HG02885 (cell line): ENCODE data around the gene PROP1.
"Not testable (repeated sequence)": the region's sequence is repeated elsewhere in the genome, so short reads cannot be mapped to it uniquely, and the experiment has no call there.

Experiments used
- ATAC-seq: cut with Tn5 transposase; IDR thresholded peaks from one replicate; pipeline ENCODE4 v1.9.1; 2021; ENCODE audit warnings: mild to moderate bottlenecking; ENCODE audit not compliant: unreplicated experiment, poor library complexity

Gene PROP1

DNA sequence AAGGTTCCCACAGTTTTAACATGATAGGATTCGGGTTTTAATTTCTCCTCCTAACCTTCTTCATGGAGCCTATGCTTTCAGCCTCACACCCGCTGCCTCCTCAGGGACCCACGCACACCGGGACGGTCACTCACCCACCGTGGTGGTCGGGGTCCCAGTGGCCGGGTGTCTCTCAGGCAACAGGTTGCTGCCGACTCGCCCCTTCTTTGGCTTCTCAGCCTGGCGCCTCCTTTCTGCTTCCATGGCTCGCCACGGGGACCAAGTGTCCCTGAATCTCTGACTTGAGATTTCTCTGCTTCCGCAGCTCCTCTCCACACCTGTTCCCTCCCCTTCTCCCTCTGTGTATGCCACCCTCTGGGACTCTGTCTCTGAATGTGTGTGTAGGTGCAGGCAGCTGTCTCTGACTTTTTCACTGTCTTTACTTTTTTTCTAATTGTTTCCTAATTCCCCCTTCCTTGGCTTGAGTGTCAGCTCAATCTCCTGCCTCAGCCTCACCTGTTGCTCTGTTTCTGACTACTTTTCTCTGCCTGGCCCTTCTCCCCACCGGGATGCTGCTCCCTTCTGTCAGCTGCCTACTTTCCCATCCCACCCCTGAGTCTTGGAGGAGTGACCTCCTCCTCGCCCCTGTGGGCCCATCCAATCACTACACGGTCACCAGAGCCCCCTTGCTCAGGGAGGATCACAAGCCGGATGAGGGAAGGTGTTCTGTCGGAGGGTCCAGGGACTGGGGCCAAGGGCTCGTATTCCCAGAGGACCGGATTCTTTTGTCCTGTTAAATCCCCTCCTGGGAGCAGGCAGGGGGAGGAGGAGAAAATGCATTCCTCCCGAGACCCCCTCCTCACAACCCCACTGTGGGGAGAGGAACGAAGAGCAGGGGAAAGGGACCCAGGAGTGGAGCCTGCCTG lies at the start of gene PROP1:
PROP1 (minus strand) TSS at position 552 of the 905 bp plus-strand sequence; CDS start at position 243, 309 bp downstream.
- ATAC-seq: no peak

DNA sequence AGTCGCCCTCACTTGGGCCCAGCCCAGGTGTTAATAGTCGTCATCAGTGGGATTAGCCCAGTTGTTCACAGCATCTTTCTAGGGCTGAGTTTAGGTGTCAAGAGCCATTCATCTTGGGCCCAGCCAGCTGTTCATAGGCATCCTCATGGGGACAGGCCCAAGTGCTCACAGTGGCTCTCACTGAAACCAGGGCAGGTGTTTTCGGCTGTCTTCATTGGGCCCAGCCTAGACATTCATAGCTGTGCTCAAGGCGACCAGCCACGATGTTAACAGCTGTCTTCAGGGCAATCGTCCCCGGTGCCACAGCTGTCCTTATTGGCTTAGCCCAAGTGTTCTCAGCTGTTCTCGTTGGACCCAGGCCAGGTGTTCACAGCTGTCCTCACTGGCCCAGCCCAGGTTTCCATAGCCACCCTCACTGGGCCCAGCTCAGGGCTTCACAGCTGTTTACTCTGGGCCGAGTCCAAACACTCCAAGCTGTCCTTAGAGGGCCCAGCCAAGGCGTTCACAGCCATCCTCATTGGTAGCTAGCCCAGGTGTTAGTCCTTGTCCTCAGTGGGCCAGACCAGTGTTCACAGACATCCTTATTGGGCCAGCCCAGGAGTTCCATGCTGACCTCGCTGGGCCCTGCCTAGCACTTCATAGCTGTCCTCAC lies 23.5 kb upstream of the PROP1 start:
- not testable (repeated sequence) for ATAC-seq

- not testable (repeated sequence) for ATAC-seq
Observed at GRCh38 chr5:178012758-178013157, 16.7 kb upstream of the PROP1 start.

GRCh38 chr5:178011816-178012554 lies 15.9 kb upstream of the PROP1 start:
- not testable (repeated sequence) for ATAC-seq

DNA sequence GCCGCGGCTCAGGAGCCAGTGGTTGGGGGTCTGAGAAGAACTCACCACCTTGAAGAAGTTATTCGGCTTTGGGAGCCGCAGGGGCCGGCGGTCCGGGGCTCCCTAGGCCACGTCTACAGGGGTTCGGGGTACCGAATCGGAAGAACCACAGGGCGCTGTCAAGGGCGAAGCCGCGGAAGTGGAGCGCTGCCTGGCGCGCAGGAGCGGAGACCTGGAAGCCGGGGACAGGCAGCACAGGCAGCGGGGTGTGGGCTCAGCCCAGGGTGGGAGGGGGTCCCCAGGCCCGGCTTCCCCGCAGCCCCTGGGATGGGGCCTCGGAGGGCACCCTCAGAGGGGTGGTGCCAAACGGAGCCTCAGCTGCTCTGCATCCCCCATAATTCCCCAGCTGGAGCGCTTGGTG lies 11.2 kb upstream of the PROP1 start:
- ATAC-seq: not testable (repeated sequence)

GRCh38 chr5:178006536-178007231 lies 10.6 kb upstream of the PROP1 start:
- ATAC-seq: not testable (repeated sequence)

DNA sequence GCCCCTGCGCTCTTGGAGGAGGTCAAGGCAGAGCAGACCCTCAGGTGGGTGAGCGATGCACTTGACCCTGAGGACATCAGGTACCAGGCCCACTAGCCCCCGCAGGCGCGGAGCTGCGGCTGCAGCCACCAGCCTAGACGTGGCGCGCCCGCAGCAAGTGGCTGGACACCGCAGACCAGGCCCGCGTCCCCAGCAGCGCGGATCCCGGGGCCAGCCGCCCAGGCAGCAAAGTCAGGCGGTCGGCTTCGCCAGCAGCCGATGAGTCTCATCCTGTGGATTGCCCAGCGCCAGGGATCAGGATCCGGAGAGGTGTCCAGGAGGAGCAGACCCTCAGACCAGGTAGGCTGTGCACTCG lies 10.1 kb upstream of the PROP1 start:
- ATAC-seq: not testable (repeated sequence)

GRCh38 chr5:177997846-177998245 lies 1.8 kb upstream of the PROP1 start:
- no peak for ATAC-seq

GRCh38 chr5:177997319-177997670 lies 1.3 kb upstream of the PROP1 start:
- ATAC-seq: no peak

DNA sequence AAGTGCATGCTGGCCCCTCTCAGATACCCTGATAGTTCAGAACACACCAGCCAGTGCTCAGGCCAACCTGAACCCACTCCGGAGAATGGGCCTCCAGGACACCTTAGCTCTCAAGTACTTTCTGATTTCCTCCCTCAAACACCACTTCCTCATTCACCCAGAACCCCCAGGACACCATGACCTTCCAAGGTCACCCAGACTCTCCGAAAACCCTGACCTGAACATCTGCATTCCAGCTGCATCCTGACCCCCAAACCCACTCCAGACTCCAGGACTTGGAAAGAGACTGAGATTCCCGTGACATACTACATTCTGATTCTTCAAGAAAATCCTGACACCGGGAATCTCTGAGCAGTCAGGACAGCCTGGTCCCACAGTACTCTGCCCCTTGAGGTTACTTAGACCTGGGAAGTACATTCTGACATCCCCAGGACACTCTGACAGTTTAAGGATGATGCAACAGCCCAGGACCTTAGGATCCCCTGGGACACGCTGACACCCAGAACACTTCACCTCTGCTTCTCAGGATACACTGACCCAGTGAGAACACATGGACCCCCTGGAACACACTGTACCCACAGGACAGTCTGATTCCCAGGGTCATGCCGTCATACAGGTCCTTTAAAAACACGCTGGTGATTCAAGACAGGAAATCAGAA lies 747 bp upstream of the PROP1 start:
- ATAC-seq: no peak

GRCh38 chr5:177994561-177995190 lies 1.4 kb downstream of the PROP1 start:
- ATAC-seq: no peak

DNA sequence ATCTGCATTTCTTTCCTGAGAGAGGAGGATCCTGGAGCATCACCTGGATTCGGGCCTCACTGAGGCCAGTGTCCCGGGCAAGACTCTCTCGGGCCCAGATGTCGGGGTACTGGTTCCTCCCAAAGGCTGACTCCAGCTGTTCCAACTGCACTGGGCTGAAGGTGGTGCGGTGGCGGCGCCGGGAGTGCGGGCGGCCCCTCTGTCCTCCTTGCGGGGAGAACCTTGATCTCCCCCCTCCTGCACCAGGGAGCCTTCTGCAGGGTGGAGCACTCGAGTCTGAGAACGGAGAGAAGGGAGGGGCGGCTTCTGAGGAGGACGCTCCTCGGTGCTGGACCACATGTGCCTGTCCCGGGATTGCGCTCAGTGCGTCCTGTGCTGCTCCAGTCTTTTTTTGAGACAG lies 2.0 kb downstream of the PROP1 start:
- no peak for ATAC-seq

- no peak for ATAC-seq
Observed at GRCh38 chr5:177992466-177992865, 3.6 kb downstream of the PROP1 start.

DNA sequence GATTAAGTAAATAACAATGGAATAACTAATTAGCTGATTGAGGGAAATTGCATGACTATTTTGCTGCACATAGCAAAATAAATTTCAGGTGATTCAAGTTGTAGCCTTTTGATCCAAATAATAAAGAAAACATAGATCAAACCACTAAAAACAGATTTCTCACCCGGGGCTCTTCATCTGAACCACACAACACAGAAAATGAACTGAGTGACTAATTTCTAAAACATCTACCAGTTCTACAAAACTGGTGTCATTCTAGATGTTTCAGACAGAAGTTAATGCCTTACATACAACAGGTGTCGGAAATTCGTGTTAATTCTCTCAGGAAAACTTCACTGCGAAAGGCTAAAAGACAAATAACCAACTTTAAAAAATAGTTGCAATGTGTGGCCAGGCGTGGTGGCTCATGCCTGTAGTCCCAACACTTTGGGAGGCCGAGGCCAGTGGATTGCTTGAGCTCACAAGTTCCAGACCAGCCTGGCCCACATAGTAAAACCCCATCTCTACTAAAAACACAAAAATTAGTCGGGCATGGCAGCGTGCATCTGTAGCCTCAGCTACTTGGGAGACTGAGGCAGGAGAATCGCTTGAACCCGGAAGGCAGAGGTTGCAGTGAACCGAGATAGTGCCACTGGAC lies 6.9 kb downstream of the PROP1 start:
- ATAC-seq: no peak

- ATAC-seq: no peak
Observed at GRCh38 chr5:177987326-177987725, 8.7 kb downstream of the PROP1 start.

DNA sequence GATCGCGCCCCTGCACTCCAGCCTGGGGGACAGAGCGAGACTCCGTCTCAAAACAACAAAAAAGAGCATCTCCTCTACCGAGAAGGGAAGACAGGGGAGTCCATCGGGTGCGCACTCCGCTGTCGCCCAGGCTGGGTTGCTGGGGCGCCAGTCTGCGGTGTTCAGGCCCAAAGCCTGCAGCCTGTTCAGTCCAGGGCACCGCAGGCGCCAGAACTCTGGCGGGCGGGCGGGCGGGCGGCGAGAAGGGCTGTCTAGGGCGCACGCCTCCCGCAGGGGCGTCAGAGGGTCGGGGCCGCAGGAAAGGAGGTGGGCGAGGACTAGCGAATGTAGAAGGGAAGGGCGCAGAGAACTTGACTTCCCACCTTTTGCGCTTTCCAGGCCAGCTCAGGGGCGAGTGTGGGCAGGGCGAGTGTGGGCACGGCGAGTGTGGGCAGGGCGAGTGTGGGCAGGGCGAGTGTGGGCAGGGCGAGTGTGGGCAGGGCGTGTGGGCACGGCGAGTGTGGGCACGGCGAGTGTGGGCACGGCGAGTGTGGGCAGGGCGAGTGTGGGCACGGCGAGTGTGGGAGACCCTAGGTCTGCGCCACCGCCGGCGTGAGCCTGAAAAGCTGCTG lies 10.5 kb downstream of the PROP1 start:
- no peak for ATAC-seq

DNA sequence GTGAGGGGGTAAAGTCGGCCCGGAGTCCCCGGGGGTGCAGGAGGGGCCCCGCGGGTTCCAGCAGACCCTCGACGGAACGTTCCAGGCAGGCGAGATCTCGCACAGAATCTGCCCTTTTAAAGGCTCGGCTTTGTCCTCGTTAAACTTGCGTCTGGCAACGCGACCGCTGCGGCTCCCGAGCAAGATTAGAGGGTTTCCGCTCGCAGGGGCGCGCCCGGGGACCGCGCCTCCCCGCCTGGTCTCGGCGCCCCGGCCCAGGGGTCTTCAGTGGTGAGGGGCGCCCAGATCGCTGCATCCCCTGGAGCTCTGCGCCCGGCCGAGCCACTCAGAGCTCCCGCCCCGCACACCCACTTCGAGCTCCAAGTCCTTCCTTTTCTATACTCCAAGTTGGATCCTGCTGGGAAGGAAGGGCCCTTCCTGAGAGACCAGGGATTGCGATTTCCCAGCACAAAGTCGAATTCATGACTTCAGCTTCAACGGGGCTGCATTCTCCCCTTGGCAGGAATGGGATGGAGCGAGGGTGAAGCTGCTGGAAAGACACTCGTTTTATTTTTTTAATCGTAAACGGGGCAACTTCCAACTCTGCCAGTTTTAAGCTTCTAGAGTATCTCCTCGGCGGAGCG lies 11.3 kb downstream of the PROP1 start:
- no peak for ATAC-seq
